ENCODE measurements around the gene CACNB4. TPM values are rescaled to one million over a fixed set of nuclear protein-coding genes. Genes with fewer than 3 reads are reported as not detected.
"Not testable (repeated sequence)": the region's sequence is repeated elsewhere in the genome, so short reads cannot be mapped to it uniquely, and the experiment has no call there.

CACNB4 gene
- total and polyA plus RNA-seq, 7 donors = 0.23 to 4.4 (median 1.1) TPM

DNA sequence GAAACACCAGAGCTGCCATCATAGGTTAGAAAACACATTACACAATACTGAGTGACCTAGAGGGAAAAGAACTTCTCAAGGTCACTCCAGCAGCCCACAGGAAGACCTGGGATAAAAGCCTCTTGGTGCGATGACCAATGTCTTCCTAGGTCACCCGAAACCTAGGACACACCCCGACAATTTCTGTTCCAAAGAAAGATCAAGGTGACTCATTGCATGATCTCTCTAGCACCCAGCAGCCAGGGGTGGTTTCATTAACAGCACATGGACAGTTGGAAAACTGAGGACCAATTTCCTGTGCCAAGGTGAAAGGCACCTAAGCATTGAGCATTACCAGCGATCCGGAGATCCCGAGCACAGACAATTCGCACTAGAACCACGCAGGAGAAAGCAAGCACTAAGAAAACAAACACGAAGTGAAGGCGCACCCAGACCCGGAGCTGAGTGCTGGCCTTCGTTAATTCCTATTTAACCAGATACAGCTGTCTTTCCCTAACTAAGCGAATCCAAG, 1.5 kb downstream of the CACNB4 start:
- Histone ChIP-seq H3K36me3 (no peaks in the 10 kb centered on the region), H3K27me3 (peaks cover 0 to 31% (median 0%) of the 10 kb centered on the region in 3 donors), H3K4me1 (peaks cover 0 to 26% (median 14%) of the 10 kb centered on the region in 4 donors), H3K27ac (peak overlapping the region; percentile 11 to 59 (median 42)), H3K9me3 (no peaks in the 10 kb centered on the region), H3K4me3 (peak overlapping the region; percentile 48 to 75 (median 65))
- DNase-seq = no peak
- WGBS, 2 donors = 5 to 24% methylated on average over 13 of the region's 13 CpGs
- intact Hi-C loops (cut with DNase I) = loop anchor here (10.0 kb wide), 1 partner anchor 63 kb away; no protein-coding TSS in a partner anchor
- no peak for TF ChIP-seq POLR2AphosphoS5 (IDR thresholded peaks at IDR 0.05)
- no peak for TF ChIP-seq POLR2A (IDR thresholded peaks at IDR 0.05)

DNA sequence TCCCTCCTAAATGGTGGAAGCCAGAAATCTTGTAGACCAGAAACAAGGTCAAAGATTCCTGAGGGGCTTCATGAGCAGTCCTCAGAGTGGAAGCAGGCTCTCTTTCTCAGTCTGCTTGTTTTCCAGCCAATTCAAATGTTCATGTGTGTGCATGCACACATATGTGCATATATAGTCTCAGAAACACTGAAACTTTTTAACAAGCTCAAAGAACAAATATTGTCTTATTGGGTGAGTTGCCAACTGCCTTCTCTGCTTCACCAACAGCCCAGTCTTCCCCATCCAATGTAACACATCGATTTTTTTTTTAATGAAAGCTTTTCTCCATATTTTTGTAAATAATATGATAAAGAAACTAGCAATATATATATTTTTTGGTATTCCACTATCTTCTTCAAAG, 3.7 kb downstream of the CACNB4 start:
- Histone ChIP-seq H3K27ac (no peak overlapping the region), H3K4me3 (no peak overlapping the region), H3K9me3 (no peaks in the 10 kb centered on the region), H3K36me3 (no peaks in the 10 kb centered on the region), H3K27me3 (peaks cover 0 to 13% (median 0%) of the 10 kb centered on the region in 3 donors), H3K4me1 (peaks cover 0 to 26% (median 14%) of the 10 kb centered on the region in 4 donors)
- DNase-seq = no peak
- intact Hi-C loops (cut with DNase I) = loop anchor here (10.0 kb wide), 1 partner anchor 60 kb away; no protein-coding TSS in a partner anchor
- TF ChIP-seq, protein P1, sequence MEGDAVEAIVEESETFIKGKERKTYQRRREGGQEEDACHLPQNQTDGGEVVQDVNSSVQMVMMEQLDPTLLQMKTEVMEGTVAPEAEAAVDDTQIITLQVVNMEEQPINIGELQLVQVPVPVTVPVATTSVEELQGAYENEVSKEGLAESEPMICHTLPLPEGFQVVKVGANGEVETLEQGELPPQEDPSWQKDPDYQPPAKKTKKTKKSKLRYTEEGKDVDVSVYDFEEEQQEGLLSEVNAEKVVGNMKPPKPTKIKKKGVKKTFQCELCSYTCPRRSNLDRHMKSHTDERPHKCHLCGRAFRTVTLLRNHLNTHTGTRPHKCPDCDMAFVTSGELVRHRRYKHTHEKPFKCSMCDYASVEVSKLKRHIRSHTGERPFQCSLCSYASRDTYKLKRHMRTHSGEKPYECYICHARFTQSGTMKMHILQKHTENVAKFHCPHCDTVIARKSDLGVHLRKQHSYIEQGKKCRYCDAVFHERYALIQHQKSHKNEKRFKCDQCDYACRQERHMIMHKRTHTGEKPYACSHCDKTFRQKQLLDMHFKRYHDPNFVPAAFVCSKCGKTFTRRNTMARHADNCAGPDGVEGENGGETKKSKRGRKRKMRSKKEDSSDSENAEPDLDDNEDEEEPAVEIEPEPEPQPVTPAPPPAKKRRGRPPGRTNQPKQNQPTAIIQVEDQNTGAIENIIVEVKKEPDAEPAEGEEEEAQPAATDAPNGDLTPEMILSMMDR (IDR thresholded peaks at IDR 0.05) = no peak
- no peak for TF ChIP-seq POLR2AphosphoS5 (IDR thresholded peaks at IDR 0.05)
- TF ChIP-seq POLR2A (IDR thresholded peaks at IDR 0.05) = no peak
- TF ChIP-seq EP300 (IDR thresholded peaks at IDR 0.05) = no peak
- 26 to 84% methylated on average over 1 of the region's 1 CpG for WGBS, 2 donors

DNA sequence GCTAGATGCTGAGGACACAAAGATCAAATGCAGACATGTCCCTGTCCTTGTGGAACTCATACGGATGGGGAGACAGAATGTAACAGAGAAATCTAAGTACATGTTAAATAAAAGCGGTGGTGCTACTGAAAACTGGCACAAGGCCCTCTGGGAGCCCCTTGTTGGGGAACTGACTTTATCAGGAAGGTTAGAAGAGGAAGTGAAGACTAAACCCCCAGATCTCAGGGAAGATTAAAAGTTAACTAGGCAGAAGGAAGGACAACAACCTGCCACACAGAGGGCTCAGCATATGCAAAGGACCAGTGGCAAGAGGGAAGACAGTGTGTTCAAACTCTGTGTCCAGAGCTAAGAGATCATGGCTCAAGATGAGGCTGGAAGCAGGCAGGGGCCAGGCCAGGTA, 4.8 kb downstream of the CACNB4 start:
- 93 to 96% methylated on average over 2 of the region's 2 CpGs for WGBS, 2 donors
- H3K27me3 ChIP-seq = peaks cover 0 to 3% (median 0%) of the 10 kb centered on the region in 3 donors
- DNase-seq = no peak
- no peaks in the 10 kb centered on the region for H3K9me3 ChIP-seq
- H3K27ac ChIP-seq = no peak overlapping the region
- no peak for TF ChIP-seq EP300 (IDR thresholded peaks at IDR 0.05)
- TF ChIP-seq, protein P1 (IDR thresholded peaks at IDR 0.05) = no peak
- no peak for TF ChIP-seq POLR2A (IDR thresholded peaks at IDR 0.05)
- TF ChIP-seq POLR2AphosphoS5 (IDR thresholded peaks at IDR 0.05) = no peak
- no peaks in the 10 kb centered on the region for H3K36me3 ChIP-seq
- intact Hi-C loops (cut with DNase I) = loop anchor here (10.0 kb wide), 1 partner anchor 59 kb away; no protein-coding TSS in a partner anchor
- H3K4me1 ChIP-seq = peaks cover 0 to 18% (median 7%) of the 10 kb centered on the region in 4 donors
- H3K4me3 ChIP-seq = no peak overlapping the region

DNA sequence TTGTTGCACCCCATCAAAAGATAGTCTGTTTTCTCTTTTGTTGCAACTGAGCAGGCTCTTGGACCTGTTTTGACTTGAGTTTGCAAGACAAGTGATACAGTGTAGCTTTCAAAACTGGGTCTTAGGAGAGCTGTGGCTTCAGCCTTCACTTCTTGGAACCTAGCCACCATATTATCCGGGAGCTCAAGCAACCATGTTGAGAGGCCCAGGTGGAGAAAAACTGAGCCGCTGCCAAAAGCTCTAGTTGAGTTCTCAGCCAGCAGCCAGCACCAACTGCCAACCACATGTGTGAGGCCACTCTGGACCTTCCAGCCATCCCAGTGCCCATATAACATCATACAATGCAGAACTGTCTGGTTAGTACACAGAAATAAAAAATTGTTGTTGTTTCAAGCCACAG, 5.4 kb downstream of the CACNB4 start:
- TF ChIP-seq, protein P1 (IDR thresholded peaks at IDR 0.05) = no peak
- TF ChIP-seq EP300 (IDR thresholded peaks at IDR 0.05) (no peak), POLR2AphosphoS5 (IDR thresholded peaks at IDR 0.05) (no peak), POLR2A (IDR thresholded peaks at IDR 0.05) (no peak)
- H3K4me3 ChIP-seq = no peak overlapping the region

DNA sequence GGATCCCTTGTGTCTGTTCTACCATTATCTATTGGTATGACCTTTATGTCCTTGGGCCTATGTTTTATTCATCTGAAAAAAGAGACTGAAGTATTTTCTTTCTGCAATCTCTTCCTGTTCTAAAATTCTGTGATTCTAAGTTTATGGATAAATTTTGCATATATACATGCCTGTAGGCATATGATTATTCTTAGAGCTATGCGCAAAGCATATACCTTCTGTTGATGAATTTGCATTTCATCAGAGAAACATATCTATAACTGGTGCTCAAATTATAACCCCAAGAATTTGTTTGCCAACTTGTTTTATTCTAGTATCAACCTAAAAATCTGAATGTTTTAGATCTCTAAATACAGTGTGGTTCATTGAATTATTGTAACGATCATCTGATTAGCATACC, 6.7 kb downstream of the CACNB4 start:
- intact Hi-C loops (cut with DNase I) = loop anchor here (10.0 kb wide), 1 partner anchor 57 kb away; no protein-coding TSS in a partner anchor
- Histone ChIP-seq H3K36me3 (no peaks in the 10 kb centered on the region), H3K27ac (no peak overlapping the region), H3K9me3 (no peaks in the 10 kb centered on the region), H3K4me1 (no peaks in the 10 kb centered on the region), H3K4me3 (no peak overlapping the region), H3K27me3 (no peaks in the 10 kb centered on the region)
- DNase-seq = no peak
- 95 to 96% methylated on average over 2 of the region's 2 CpGs for whole genome bisulfite sequencing, 2 donors
- no peak for TF ChIP-seq EP300 (IDR thresholded peaks at IDR 0.05)
- no peak for TF ChIP-seq POLR2AphosphoS5 (IDR thresholded peaks at IDR 0.05)
- TF ChIP-seq, protein P1 (IDR thresholded peaks at IDR 0.05) = no peak
- no peak for TF ChIP-seq POLR2A (IDR thresholded peaks at IDR 0.05)

More for the DNA sequence above, 5.4 kb downstream of the CACNB4 start:
- no peaks in the 10 kb centered on the region for H3K27me3 ChIP-seq
- whole genome bisulfite sequencing, 2 donors = 71 to 81% methylated on average over 2 of the region's 2 CpGs
- H3K4me1 ChIP-seq = peaks cover 0 to 12% (median 3%) of the 10 kb centered on the region in 4 donors
- no peak overlapping the region for H3K27ac ChIP-seq
- no peak for DNase-seq
- intact Hi-C loops (cut with DNase I) = loop anchor here (10.0 kb wide), 1 partner anchor 59 kb away; no protein-coding TSS in a partner anchor
- H3K36me3 ChIP-seq = no peaks in the 10 kb centered on the region
- H3K9me3 ChIP-seq = no peaks in the 10 kb centered on the region

DNA sequence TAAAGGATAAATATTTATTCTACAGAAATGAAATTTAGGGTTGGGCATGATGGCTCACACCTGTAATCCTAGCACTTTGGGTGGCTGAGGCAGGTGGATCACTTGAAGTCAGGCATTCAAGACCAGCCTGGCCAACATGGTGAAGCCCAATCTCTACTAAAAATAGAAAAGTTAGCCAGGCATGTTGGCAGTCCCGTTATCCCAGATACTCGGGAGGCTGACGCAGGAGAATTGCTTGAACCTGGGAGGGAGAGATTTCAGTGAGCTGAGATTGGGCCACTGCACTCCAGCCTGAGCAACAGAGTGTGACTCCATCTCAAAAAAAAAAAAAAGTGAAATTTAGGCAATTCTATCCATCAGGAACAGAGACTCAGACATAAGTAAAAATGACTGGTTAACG, 8.1 kb downstream of the CACNB4 start:
- H3K27ac ChIP-seq, H3K36me3 ChIP-seq, H3K4me1 ChIP-seq, DNase-seq, H3K9me3 ChIP-seq, H3K4me3 ChIP-seq, H3K27me3 ChIP-seq: not testable (repeated sequence)
- 95 to 96% methylated on average over 4 of the region's 4 CpGs for WGBS, 2 donors
- intact Hi-C loops (cut with DNase I) = loop anchor here (10.0 kb wide), 1 partner anchor 56 kb away; no protein-coding TSS in a partner anchor

Data from sigmoid colon (tissue), 7 donors.